HG03571 (cell line): Measurements from ENCODE around the gene HIBADH.

Experiments
- ATAC-seq: cut with Tn5 transposase; IDR thresholded peaks from one replicate; pipeline ENCODE4 v1.9.1; 2021; ENCODE audit not compliant: unreplicated experiment

HIBADH gene

DNA sequence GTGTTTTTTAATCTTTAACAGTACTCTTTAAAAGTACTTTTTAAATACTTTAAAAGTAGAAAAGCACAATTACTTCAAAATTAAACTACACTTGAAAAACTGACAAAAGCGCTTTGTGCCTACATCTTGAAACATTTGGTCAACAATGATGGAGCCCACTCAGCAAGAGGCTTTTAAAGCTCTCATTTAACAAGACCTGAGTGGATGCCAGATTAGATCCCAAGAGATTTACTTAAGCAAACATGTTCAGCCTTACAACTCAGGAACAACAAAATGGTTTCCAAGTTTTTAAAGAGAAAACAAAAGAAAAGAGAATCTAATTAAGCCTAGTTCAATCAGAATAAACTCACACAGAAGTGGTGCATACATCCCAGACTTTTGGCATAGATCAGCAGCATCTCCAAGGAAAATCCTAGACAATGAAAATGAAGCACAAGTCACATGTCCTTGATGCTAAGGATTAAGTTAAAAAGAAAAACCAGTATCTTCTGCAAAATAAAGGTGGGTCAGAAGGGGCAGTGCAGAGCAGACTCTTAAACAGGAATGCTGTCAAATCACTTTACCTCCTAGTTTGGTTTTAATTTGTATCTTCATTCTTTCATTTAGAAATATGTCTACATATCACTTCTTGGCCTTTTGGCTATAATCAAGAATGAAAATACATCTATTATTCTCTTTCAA, 26.2 kb downstream of the HIBADH start:
- no peak for ATAC-seq

DNA sequence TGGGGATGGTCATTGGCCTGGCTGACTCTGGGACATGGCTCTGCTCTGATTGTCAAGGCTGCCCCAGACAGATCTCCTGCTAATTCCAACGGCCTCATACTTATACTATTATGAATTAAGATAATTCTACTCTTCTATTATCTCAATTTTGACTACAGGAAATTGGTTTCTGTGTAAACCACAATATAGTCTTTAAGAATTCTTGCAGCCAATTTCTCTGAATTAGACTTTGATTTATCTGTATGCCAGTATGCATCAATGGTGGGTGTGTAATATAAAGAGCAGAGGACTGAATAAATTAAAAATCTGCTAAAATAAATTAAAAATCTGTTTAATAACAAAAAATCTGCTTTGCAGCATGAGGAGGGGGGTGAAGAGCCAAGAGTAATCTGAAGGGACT, 27.0 kb downstream of the HIBADH start:
- no peak for ATAC-seq

DNA sequence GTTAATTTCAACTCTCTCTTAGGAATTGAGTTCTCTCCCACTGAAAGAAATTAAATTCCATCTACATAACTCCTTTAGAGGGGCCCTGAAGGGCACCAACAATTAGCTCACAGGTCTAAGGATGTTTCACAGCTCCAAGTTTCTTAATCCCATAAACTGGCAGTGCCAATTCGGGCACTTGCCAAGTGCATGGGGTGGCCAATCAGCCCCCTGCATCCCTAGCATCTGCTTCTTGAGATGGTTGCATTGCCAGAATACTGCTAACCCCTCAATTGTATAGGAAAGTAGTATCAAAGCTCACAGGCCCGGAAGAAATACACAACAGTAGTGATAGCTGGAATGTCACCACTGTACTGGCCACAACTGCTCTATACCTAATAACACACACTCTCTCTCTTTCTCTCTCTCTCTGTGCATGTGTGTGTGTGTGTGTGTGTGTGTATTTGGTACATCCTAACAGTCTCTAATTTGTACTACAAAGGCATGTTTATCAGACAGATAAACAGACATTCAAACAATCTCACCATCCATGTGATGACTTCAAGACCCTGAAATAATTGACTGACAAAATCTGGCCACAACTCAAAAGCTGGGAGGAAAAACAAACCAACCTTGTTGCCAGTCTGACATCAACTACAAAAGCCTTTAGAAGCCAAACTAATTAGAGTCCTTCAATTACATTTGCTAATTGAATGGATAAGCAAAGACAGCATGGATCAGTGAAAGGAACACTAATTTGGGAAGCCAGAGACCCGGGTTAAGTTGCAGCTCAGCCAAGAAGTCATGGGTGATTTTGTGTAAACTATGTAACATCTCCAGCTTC, 27.8 kb downstream of the HIBADH start:
- no peak for ATAC-seq

DNA sequence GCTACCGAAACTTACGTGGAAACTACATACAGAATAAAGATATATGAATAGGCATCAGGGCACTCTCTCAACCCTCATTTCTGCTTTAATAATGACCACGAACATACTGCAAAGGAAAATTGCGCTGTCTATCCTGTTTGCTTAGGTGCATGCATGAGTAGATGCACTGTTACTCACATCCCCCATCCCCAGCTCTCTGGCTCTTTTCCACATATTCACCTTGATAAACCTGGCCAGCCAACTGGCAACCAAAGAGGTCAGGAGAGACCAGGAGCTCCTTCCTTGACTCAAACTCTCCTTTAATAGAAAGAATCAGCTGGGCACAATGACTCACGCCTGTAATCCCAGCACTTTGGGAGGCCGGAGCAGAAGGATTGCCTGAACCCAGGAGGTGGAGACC, 29.6 kb downstream of the HIBADH start:
- no peak for ATAC-seq

DNA sequence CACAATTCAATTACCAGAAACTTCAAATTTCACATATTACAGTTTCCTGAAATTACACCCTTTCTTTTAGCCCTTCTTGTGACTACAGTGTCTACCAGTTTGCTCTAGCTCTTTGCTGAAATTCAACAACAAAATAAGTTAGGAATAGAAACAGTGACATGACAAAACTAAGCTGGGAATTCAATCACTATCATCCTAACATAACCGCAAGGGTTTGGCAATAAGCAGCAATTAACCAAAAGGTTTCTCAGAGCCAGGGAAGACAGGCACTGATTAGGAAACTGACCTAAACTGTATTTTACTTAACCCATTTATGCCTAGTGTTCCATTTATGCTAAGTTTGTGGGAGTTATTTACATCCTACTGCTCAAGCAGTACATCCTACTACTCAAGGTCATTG, 31.3 kb downstream of the HIBADH start:
- no peak for ATAC-seq

DNA sequence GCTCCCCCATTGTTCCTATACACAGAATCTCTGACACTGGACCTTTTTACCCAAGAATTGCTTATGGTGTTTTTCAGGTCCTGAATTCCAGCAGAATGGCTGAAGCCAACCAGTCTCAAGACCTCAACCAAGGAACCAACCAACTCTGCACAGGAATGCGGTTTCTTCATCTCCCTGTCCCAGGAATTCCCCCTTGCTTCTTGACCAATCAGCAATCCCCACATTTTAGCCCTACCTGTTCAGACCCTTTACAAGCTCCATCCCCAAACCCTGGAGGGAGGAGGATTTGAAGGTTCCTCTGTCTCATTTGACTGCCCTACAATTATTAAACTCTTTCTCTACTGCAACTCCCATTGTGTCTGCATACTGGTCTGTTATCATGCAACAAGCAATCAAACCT, 35.5 kb downstream of the HIBADH start:
- ATAC-seq: no peak

DNA sequence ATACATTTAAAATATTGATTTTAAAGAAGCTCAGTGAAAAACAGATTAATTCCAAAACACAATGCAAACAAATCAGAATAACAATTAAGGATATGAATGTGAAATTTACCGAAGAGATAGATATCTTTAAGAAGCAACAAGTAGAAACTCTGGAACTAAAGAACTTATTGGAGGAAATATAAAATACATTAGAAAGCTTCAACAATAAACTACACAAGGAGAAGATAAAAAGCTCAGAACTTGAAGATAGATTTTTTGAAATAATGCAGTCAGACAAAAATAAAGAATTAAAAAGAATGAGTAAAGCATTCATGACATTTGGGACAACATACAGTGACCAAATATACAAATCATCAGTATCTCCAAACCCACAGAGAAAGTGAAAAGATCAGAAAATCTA, 43.2 kb downstream of the HIBADH start:
- no peak for ATAC-seq

DNA sequence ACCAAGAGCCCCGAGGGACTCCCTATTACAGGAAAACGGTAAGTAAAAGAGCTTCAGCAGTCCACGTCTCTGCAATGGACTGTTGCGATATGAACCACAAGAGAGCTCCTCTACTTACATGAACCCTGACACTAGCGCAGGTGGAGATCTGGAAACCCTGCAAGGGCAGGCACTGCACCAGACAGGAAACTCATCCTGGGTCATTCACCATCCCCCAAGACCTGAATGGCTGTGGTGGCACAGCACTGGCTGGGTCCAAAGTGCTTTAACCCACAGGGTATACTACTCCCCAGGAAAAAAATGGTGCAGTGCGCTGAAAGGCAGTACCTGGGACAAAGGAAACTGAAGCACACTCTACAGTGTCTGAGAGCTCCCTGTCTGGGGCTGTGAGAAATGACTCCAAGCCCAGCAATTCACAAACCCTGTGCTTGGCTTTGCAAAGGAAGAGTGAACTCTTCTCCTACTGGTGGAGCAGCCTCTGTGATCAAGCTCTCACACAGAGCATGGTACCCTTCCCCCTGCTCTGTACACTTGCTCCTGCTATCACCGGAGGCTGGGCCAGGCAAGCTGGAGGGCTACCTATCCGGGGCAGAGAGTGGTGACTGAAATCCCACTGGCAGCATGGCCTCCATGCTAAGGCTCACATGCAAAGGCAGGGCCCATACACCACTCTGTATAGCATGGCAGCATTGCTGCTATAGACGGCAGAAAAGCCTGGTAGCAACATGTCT, 44.9 kb downstream of the HIBADH start:
- no peak for ATAC-seq

DNA sequence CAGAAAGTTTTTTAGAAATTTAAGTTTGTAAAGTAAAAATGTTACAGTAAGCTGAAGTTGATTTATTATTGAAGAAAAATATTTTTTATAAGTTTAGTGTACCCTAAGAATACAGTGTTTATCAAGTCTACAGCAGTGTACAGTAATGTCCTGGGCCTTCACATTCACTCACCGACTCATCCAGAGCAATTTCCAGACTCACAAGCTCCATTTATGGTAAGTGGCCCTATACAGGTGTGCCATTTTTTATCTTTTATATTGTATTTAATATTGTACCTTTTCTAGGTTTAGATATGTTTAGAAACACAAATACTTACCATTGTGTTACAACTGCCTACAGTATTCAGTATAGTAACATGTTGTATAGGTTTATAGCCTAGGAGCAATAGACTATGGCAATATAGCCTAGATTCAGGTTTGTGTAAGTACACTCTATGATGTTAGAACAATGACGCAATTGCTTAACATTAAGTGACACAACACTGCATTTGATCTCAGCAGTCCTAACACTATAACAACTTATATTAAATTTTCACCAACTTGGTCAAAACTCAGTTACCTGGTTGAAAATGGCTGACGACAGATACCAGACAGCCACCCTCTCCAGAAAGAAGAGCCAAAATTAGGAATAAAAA, 45.7 kb downstream of the HIBADH start:
- no peak for ATAC-seq

DNA sequence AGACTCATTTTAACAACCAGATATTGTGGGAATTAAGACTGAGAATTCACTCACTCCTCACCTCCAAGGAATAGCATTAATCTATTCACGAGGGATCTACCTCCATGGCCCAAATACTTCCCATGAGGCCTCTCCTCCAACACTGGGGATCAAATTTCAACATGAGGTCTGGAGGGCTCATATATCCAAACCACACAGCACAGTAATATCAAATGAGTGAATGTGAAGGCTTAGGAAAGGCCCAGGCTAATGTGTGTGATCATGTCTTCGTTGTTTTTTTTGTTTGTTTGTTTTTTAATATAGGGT, 46.5 kb downstream of the HIBADH start:
- ATAC-seq: no peak

DNA sequence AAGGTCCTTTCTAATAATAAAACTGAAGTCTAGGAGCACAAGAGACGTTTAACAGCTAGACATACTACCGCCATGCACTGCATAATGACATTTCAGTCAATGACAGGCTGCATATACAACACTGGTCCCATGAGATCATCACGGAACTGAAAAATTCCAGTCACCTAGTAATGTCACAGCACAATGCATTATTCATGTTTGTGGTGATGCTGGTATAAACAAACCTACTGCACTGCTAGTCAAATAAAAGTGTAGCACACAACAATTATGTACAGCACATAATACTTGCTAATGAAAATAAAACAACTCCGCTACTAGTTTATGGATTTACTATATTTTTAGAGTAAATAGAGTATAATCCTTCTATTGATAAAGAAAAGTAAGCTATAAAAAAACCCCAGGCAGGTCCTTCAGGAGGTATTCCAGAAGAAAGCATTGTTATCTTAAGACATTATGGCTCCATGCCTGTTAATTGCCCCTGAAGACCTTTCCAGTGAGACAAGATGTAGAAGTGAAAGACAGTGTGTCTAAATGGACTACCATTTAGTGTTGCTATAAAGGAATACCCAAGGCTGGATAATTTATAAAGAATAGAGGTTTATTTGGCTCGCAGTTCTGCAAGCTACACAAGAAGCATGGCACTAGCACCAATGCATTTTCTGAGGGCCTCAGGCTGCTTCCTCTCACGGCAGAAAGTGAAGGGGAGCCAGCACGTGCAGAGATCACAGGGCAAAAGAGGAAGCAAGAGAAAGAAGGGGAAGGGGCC, 47.1 kb downstream of the HIBADH start:
- ATAC-seq: no peak

DNA sequence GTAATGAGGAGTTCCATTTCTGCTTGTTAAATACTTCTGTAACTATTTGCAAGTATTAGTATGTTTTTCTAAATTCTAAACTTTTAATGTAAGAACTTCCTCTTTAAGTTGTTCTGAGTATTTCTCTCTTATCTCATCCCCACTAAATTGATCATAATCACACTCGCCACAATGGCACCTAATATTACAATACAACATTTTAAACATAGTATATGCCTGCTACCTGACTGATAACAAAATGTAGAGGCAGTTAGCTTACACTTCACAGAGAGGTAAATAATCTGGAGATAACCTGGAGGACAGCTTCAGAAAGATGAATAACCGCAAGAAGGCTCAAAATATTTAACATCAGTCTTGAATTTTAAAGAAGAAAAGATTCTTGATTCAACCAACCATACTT, 48.6 kb downstream of the HIBADH start:
- no peak for ATAC-seq

DNA sequence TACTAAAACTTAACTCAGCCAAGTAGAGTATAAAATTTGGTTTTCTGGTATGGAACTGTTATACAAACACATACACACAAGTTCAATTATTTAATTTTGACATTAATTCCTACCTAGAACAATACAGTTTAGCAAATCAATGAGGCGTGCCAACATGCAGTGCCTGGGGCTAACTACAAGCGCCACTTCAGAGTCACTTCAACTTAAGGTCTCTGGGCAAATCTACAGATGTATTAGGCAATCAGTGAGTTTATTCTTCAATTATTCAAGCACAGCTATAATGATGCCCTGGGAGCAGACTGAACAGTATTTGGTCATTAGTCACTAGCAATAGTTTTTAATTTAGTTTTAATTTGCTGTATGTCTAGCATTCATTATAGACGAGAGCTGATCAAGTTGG, 51.6 kb downstream of the HIBADH start:
- no peak for ATAC-seq

DNA sequence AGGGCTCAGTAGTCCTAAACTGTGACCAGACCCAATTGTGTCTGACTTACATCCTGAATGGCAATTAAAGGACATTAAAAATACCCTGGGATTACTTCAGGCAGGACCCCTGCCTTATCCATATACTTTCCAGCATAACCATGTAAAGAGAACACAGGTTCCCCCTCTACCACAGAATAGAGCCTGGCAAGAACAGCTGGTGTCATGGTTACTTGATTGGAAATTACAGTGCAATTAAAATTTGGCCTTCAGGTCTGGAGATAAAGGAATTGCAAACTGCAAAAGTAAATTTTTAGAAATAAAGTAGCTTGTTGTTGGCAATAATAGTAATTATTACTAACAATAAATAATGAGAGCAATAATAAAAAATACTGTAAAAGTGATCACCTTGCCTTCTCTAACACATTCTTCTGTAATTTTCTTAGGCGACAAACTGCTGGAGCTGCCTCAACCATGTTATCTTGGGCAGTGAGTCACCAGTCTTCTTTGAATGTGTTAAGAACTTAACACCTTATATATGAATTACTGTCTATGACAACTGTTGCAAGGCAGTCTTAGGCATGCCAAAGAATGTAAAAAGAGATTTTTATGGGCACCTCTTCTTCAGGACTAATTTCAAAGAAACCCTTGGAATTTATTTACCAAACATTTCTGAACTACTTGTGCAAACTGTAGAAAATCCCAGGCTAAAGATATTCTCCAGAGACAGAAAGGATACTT, 53.7 kb downstream of the HIBADH start:
- no peak for ATAC-seq

DNA sequence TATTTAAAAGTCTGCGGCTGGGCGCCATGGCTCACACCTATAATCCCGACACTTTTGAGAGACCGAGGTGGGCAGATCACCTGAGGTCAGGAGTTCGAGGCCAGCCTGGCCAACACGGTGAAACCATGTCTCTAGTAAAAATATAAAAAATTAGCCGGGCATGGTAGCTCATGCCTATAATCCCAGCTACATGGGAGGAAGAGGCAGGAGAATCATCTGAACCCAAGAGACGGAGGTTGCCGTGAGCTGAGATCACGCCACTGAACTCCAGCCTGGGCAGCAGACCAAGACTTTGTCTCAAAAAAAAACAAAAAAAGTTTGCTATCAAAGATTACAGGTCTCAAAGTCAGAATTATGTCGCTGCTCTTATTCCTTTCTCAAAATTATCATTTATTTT, 55.5 kb downstream of the HIBADH start:
- ATAC-seq: no peak

DNA sequence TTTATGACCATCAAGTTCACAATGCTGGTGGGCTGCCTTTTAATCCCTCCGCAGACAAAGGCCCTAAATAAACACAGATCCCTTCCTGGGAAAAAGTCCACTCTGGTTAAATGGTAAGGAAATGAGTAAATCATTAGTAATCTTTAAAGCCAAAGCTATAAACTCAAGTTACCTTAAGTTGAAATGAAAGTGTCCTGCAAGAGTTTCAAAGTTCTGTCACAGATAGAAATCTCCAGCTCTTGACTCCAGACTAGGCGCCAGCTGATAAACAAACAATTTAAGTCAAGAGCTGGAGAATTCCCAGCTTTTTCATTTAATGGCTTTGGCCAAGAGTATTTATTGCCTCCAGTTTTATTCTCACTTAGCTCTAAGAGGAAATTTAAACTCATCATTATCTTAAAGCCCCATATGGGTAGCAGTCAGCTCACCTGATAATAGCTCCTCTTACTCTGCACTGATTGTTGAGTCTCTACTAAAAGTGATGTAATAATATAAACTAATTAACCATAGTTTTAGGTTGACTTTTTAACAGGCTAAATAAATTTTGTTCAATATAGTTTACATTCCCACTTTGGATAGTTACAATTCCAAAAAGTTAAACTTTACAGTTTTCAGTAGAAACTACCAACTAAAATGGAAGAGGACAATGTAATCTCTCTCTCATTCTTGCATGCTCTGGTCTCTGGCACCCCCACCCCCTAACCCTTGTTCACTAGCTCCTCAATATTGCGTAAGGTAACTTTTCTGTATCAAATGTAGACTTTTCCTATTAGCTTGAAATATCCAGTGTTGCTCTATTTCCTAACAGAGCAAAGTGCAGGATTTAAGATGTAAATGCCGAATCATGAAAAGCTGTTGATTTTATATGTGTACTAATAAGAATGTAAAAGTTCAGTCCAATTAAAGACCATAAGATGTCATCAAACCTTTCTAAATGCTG, 56.1 kb downstream of the HIBADH start:
- ATAC-seq: no peak

DNA sequence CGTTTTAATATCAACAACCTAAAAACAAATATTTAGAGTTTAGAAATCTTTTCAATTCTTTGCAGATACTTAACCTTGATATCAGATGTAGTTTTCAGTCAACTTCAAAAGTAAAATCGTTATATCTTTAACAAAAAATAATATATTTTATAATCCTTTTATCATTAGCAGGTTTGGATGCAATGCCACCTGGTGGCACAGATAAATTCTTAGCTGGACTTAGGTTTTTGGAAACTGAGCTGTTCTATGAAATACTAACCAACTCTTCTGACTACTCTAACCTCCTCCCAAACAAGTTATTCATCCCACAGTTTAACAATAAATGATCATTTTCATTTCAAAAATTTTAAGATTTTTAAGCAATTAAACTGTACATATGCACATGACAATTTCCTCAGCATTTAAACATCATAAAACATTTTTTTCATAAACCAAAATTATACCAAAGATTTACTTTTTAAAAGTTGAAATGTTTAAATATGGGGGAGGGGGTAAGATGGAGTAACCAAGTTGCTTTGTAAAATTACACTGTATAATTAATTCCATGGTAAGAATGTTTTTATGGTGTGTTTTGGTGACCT, 56.9 kb downstream of the HIBADH start:
- no peak for ATAC-seq

DNA sequence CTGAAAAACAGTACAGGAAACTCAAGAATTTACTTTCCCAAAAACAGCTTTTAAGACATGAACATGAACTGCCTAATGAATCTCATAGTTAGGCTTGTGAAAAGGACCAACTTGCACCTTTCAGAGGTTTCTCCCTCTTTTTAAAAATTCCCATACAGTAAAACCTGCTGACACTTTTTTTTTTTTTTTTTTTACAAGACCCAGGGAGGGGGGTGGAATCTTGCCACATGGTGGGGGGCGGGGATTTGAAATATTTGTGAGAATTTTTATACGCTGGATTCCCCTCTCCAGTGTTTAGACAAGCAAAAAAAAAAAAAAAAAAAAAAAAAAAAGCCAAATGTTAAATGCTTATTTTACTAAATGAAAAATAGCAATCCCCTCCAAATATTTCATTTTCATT, 57.4 kb downstream of the HIBADH start:
- no peak for ATAC-seq

DNA sequence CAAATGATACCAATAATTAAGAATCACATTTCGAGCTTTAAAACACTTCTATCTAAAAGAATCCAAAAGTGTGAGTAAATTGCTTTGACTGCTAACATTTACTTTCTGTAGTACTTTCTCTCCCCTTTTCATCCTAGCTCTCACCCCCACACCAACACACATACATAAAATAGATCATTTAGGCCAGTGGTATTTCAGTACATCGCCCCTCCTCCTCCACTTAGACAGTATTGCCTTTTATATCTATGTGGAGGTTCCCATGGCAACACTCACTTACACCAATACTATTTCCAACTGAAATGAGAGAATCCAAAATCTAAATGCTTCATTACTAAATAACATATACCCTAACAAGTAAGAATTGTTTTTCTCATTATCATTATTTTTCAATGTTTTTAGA, 58.9 kb downstream of the HIBADH start:
- no peak for ATAC-seq
